Keratinocyte (primary cell): ENCODE data around the gene RNASE12. TPM values are rescaled to one million over a fixed set of nuclear protein-coding genes. Genes with fewer than 3 reads are reported as not detected.
"Not testable (repeated sequence)": the region's sequence is repeated elsewhere in the genome, so short reads cannot be mapped to it uniquely, and the experiment has no call there.

Experiments
- DNase-seq: peaks from one replicate; pipeline ENCODE4 v3.0.0-alpha.2; 2011; ENCODE audit warnings: low read depth, missing footprints, low spot score
- FAIRE-seq: peaks from 2 replicates; lab custom pipeline; 2011; peaks lifted over from hg19 to GRCh38; lab: Jason Lieb, UNC
- H2AFZ ChIP-seq: 2 replicates; pipeline ENCODE4 v1.6.0; 2012; ENCODE audit warnings: low read length, control low read depth, inconsistent platforms; ENCODE audit not compliant: control insufficient read depth
- H3K27ac ChIP-seq: 2 replicates; pipeline ENCODE4 v1.5.1; 2011; ENCODE audit warnings: low read length; ENCODE audit not compliant: control insufficient read depth, insufficient read depth
- H3K27me3 ChIP-seq: 3 replicates; pipeline ENCODE4 v1.6.0; 2011; ENCODE audit warnings: low read length; ENCODE audit not compliant: control insufficient read depth, insufficient read depth; ENCODE audit errors: extremely low read depth
- H3K36me3 ChIP-seq, 2 experiments: 2 replicates in 1 of 2; 3 replicates in 1 of 2; pipeline ENCODE4 v1.5.1; 2011; ENCODE audit warnings: low read length in 2 of 2, mild to moderate bottlenecking in 1 of 2; ENCODE audit not compliant: control insufficient read depth in 2 of 2, insufficient read depth in 2 of 2; ENCODE audit errors: extremely low read depth in 1 of 2
- H3K4me1 ChIP-seq: 3 replicates; pipeline ENCODE4 v1.5.1; 2011; ENCODE audit warnings: low read length; ENCODE audit not compliant: control insufficient read depth, insufficient read depth; ENCODE audit errors: extremely low read depth
- H3K4me2 ChIP-seq: 3 replicates; pipeline ENCODE4 v1.6.0; 2011; ENCODE audit warnings: low read depth, low read length; ENCODE audit not compliant: control insufficient read depth, insufficient read depth; ENCODE audit errors: extremely low read depth
- H3K4me3 ChIP-seq, 3 experiments: fragments of 200-600 bp in 1 of 3; sonication (generic) in 1 of 3; 2 replicates in 2 of 3; 3 replicates in 1 of 3; pipeline ENCODE4 v1.5.1; 2011 to 2016; ENCODE audit warnings: low read length in 3 of 3, mild to moderate bottlenecking in 3 of 3, control low read depth in 2 of 3, inconsistent platforms in 1 of 3, low read depth in 1 of 3, mixed read lengths in 1 of 3, mixed run types in 1 of 3, moderate library complexity in 1 of 3; ENCODE audit not compliant: control insufficient read depth in 2 of 3, insufficient read depth in 2 of 3; ENCODE audit errors: extremely low read depth in 1 of 3
- H3K79me2 ChIP-seq: 2 replicates; pipeline ENCODE4 v1.6.0; 2012; ENCODE audit warnings: low read length; ENCODE audit not compliant: control insufficient read depth, insufficient read depth
- H3K9ac ChIP-seq: 3 replicates; pipeline ENCODE4 v1.6.0; 2011; ENCODE audit warnings: low read length; ENCODE audit not compliant: control insufficient read depth, insufficient read depth; ENCODE audit errors: extremely low read depth
- H3K9me1 ChIP-seq: 3 replicates; pipeline ENCODE4 v1.6.0; 2011; ENCODE audit warnings: low read length; ENCODE audit not compliant: control insufficient read depth, insufficient read depth; ENCODE audit errors: extremely low read depth
- H3K9me3 ChIP-seq: 2 replicates; pipeline ENCODE4 v1.5.1; 2012; ENCODE audit warnings: low read depth, low read length; ENCODE audit not compliant: control insufficient read depth
- H4K20me1 ChIP-seq: 3 replicates; pipeline ENCODE4 v1.6.0; 2011; ENCODE audit warnings: low read length; ENCODE audit not compliant: control insufficient read depth, insufficient read depth; ENCODE audit errors: extremely low read depth
- CTCF ChIP-seq, 3 experiments: IDR thresholded peaks in 1 of 3; conservative IDR thresholded peaks in 1 of 3; optimal IDR thresholded peaks in 1 of 3; 2 replicates in 2 of 3; 3 replicates in 1 of 3; pipeline versions ENCODE3 to v1.5.1; 2011; ENCODE audit warnings: low read length in 3 of 3, mild to moderate bottlenecking in 3 of 3, moderate library complexity in 2 of 3, control low read depth in 1 of 3, inconsistent platforms in 1 of 3; ENCODE audit not compliant: insufficient read depth in 2 of 3; ENCODE audit errors: extremely low read depth in 1 of 3
- EZH2 ChIP-seq: IDR thresholded peaks from one replicate; pipeline ENCODE4 v1.6.1; 2012; ENCODE audit warnings: inconsistent platforms, mild to moderate bottlenecking, low read length, moderate library complexity
- dilution Hi-C: fragments of 300-500 bp; cut with MboI; formaldehyde crosslinking; loops from one replicate; pipeline ENCODE4 v1.7.0; 2020; ENCODE audit warnings: low sequenced_read_pairs; ENCODE audit not compliant: extremely low pct_ligation_motif_present
- polyA plus RNA-seq, 5 experiments: library from polyadenylated mRNA; depleted of rRNA in 3 of 5; stranded (reverse) in 3 of 5; stranded (forward) in 1 of 5; unstranded in 1 of 5; fragments of >200 nt; gene quantifications; 1 replicate in 1 of 5; 2 replicates in 3 of 5; 3 replicates in 1 of 5; pipeline versions ENCODE4 v1.2.1 to v1.2.3, GENCODE V29; 2011 to 2012; ENCODE audit warnings: missing spikeins in 2 of 5, low read depth in 1 of 5, low replicate concordance in 1 of 5

The RNASE12 gene
- polyA plus RNA-seq, 1 donor (not counting 4 experiments of a cell fraction or from before 2014, with no cell fraction given): not detected

DNA sequence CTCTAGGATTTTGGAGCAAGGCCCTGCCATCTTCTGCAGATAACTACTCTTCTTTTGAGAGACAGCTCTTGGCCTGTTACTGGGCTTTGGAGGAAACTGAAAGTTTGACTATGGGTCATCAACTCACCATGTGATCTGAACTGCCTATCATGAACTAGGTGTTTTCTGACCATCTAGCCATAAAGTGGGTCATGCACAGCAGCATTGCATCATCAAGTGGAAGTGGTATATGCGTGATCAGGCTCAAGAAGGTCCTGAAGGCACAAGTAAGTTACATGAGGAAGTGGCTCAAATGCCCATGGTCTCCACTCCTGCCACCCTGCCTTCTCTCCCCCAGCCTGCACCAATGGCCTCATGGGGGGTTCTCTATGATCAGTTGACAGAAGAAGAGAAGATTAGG lies 20.5 kb downstream of the RNASE12 start:
- H2AFZ ChIP-seq, H3K9ac ChIP-seq, H3K4me1 ChIP-seq, H3K27ac ChIP-seq, H3K79me2 ChIP-seq, H3K9me3 ChIP-seq, H3K4me2 ChIP-seq, dilution Hi-C loops, DNase-seq, H3K36me3 ChIP-seq, H3K4me3 ChIP-seq, H3K27me3 ChIP-seq, H4K20me1 ChIP-seq, FAIRE-seq, H3K9me1 ChIP-seq: not testable (repeated sequence)

DNA sequence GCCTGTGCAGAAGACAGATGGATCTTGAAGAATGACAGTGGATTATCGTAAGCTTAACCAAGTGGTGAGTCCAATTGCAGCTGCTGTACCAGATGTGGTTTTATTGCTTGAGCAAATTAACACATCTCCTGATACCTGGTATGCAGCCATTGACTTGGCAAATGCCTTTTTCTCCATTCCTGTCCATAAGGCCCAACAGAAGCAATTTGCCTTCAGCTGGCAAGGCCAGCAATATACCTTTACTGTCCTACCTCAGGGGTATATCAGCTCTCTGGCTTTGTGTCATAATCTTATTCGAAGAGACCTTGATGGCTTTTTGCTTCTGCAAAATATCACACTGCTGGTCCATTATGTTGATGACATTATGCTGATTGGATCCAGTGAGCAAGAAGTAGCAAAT lies 21.3 kb downstream of the RNASE12 start:
- dilution Hi-C loops, H3K9me1 ChIP-seq: not testable (repeated sequence)

GRCh38 chr14:20569066-20569465 lies 22.1 kb downstream of the RNASE12 start:
- Histone ChIP-seq H3K36me3 (no peaks in the 10 kb centered on the region), H4K20me1 (no peaks in the 10 kb centered on the region), H3K4me2 (no peak overlapping the region), H3K4me3 (no peak overlapping the region), H3K9me3 (no peaks in the 10 kb centered on the region), H3K27ac (no peak overlapping the region), H3K9me1 (no peaks in the 10 kb centered on the region), H3K9ac (no peak overlapping the region), H2AFZ (no peak overlapping the region), H3K27me3 (no peaks in the 10 kb centered on the region), H3K4me1 (no peaks in the 10 kb centered on the region), H3K79me2 (no peaks in the 10 kb centered on the region)
- dilution Hi-C loops: no loop called here
- FAIRE-seq: no peak
- TF ChIP-seq CTCF (optimal IDR thresholded peaks at IDR 0.05 in 1 of 3, IDR thresholded peaks at IDR 0.05 in 1 of 3, conservative IDR thresholded peaks at IDR 0.05 in 1 of 3; ENCODE audit: extremely low read depth in 1 of 3, insufficient read depth in 2 of 3, low read length in 3 of 3) (no peak), EZH2 (no peak)
- no peak for DNase-seq

More for the DNA sequence above, 21.3 kb downstream of the RNASE12 start:
- H3K4me3 ChIP-seq, FAIRE-seq, H3K79me2 ChIP-seq, DNase-seq, H3K36me3 ChIP-seq, H3K9ac ChIP-seq, H3K27me3 ChIP-seq, H3K9me3 ChIP-seq, H3K27ac ChIP-seq, H2AFZ ChIP-seq, H3K4me1 ChIP-seq, H4K20me1 ChIP-seq, H3K4me2 ChIP-seq: not testable (repeated sequence)
